SIG-M5 (cell line): ENCODE data around the gene APPL2.
"Not testable (repeated sequence)": the region's sequence is repeated elsewhere in the genome, so short reads cannot be mapped to it uniquely, and the experiment has no call there.

Source experiments
- DNase-seq: peaks from one replicate; lab custom pipeline; 2025; lab: John Stamatoyannopoulos, UW

Gene APPL2

GRCh38 chr12:105196090-105196489, 39.9 kb downstream of the APPL2 start:
- no peak for DNase-seq

GRCh38 chr12:105194947-105195346, 41.0 kb downstream of the APPL2 start:
- DNase-seq: no peak

- DNase-seq: no peak
Observed at GRCh38 chr12:105192624-105193225, 43.2 kb downstream of the APPL2 start.

GRCh38 chr12:105190530-105190929, 45.4 kb downstream of the APPL2 start:
- no peak for DNase-seq

- DNase-seq: no peak
Observed at GRCh38 chr12:105189293-105189692, 46.7 kb downstream of the APPL2 start.

- DNase-seq: not testable (repeated sequence)
Observed at GRCh38 chr12:105183976-105184375, 52.0 kb downstream of the APPL2 start.

- not testable (repeated sequence) for DNase-seq
Observed at GRCh38 chr12:105183406-105183805, 52.6 kb downstream of the APPL2 start.

- DNase-seq: not testable (repeated sequence)
Observed at GRCh38 chr12:105179114-105179513, 56.9 kb downstream of the APPL2 start.

GRCh38 chr12:105177208-105177607, 58.8 kb downstream of the APPL2 start:
- DNase-seq: no peak

GRCh38 chr12:105175397-105175990, 60.5 kb downstream of the APPL2 start:
- DNase-seq: no peak

GRCh38 chr12:105171691-105172436, 64.1 kb downstream of the APPL2 start:
- DNase-seq: no peak

GRCh38 chr12:105170139-105170538, 65.8 kb downstream of the APPL2 start:
- no peak for DNase-seq

- DNase-seq: no peak
Observed at GRCh38 chr12:105168006-105168405, 68.0 kb downstream of the APPL2 start.

- DNase-seq: no peak
Observed at GRCh38 chr12:105167346-105167745, 68.6 kb downstream of the APPL2 start.

GRCh38 chr12:105166736-105167135, 69.2 kb downstream of the APPL2 start:
- no peak for DNase-seq

GRCh38 chr12:105164068-105164467, 71.9 kb downstream of the APPL2 start:
- no peak for DNase-seq

- no peak for DNase-seq
Observed at GRCh38 chr12:105162174-105162573, 73.8 kb downstream of the APPL2 start.

- no peak for DNase-seq
Observed at GRCh38 chr12:105158876-105159275, 77.1 kb downstream of the APPL2 start.

GRCh38 chr12:105157606-105158005, 78.4 kb downstream of the APPL2 start:
- DNase-seq: no peak

- no peak for DNase-seq
Observed at GRCh38 chr12:105156260-105156659, 79.7 kb downstream of the APPL2 start.

GRCh38 chr12:105142259-105142658, 93.7 kb downstream of the APPL2 start:
- DNase-seq: no peak

GRCh38 chr12:105141320-105141922, 94.6 kb downstream of the APPL2 start:
- no peak for DNase-seq

GRCh38 chr12:105138248-105138647, 97.7 kb downstream of the APPL2 start:
- no peak for DNase-seq
